GM18868 (cell line): Measurements from ENCODE around the gene AQP11.
"Not testable (repeated sequence)": the region's sequence is repeated elsewhere in the genome, so short reads cannot be mapped to it uniquely, and the experiment has no call there.

Experiments
- ATAC-seq: cut with Tn5 transposase; IDR thresholded peaks from one replicate; pipeline ENCODE4 v1.9.1; 2021; ENCODE audit warnings: mild to moderate bottlenecking, moderate library complexity; ENCODE audit not compliant: unreplicated experiment

Gene AQP11, protein sequence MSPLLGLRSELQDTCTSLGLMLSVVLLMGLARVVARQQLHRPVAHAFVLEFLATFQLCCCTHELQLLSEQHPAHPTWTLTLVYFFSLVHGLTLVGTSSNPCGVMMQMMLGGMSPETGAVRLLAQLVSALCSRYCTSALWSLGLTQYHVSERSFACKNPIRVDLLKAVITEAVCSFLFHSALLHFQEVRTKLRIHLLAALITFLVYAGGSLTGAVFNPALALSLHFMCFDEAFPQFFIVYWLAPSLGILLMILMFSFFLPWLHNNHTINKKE

GRCh38 chr11:77589521-77590193, at the start of gene AQP11:
Gene AQP11 (plus strand): TSS chr11:77589953. CDS start chr11:77589993, 40 bp downstream.
- ATAC-seq = peak; percentile 88

DNA sequence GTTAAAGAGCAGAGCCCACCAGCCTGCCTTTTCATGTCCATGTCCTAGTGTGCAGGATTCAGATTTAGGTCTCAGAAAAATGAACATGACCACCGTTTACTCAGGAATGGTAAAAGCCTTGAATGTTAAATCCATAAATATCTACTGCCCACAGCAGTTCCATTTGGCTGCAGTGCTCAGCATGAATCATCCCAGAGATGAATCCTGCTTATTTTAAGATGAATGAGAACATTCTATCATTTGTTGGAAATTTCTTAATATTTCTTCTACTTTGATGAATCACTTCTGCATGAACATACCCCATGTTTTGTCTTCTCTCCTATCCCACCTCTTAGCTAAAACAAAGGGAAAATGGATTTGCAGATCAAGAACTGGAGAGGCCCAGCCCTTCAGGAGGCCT, 47.5 kb upstream of the AQP11 start:
- ATAC-seq = no peak

- ATAC-seq = no peak
Measured at GRCh38 chr11:77547047-77547836, 42.5 kb upstream of the AQP11 start.

- ATAC-seq = no peak
Measured at GRCh38 chr11:77547863-77548551, 41.7 kb upstream of the AQP11 start.

DNA sequence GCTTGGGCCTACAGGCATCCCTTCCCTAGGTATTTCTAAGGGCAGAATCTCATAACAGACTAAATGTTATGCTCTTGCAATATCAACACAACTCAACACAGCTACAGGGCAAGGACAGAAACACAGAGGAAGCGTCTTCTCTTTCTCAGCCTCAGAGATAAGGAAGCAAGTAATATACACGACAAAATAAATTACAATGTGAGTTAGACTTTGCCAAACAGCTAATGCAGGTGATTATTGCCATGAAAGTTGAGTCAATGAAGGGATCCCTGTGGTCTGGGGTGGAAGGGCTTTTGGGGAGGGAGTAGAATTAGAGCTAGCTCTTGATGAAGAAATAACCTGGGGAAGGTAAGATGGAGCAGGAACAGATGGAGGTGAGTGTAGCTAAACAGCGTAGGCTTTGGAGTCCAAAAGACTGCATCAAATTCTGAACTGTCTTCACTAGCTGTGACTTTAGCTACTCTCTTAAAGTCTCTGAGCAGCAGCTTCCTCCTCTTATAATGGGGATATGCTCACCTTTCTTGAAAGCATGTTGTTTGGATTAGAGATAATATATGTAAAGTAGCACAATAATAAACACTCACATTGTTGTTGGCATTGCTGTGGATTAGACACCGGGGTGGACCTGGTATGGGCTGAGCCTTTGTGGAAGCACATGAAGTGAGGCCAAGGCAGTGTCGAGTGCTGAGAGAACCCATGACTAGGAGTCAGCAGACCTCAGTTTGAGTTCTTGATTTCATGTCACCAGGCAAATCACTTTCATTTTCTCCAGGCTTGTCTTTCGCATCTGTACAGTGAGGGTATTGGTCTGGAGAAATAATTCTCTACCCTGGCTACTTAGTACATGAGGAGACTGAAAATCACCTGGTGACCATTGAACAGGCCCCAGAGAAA, 41.0 kb upstream of the AQP11 start:
- no peak for ATAC-seq

- not testable (repeated sequence) for ATAC-seq
Measured at GRCh38 chr11:77551426-77551825, 38.3 kb upstream of the AQP11 start.

GRCh38 chr11:77557553-77557952, 32.2 kb upstream of the AQP11 start:
- no peak for ATAC-seq

DNA sequence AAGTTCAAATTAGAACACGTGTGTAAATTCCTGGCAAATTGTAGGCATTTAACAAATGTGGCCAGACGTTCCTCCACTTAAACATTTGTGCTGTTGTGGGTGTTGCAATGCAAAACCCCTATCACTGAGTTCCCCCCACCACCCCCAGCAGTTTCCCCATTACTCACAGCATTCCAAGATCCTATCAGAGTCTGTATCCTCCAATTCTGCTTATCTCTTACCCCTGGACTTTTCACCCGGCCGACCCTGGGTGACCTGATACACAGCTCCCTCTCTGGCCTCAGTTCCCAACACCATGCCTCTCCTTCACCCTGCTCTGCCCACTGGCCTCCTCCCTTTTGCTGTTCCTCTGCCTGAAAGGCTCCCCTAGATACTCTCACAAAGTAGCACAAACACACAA, 31.4 kb upstream of the AQP11 start:
- ATAC-seq = no peak

DNA sequence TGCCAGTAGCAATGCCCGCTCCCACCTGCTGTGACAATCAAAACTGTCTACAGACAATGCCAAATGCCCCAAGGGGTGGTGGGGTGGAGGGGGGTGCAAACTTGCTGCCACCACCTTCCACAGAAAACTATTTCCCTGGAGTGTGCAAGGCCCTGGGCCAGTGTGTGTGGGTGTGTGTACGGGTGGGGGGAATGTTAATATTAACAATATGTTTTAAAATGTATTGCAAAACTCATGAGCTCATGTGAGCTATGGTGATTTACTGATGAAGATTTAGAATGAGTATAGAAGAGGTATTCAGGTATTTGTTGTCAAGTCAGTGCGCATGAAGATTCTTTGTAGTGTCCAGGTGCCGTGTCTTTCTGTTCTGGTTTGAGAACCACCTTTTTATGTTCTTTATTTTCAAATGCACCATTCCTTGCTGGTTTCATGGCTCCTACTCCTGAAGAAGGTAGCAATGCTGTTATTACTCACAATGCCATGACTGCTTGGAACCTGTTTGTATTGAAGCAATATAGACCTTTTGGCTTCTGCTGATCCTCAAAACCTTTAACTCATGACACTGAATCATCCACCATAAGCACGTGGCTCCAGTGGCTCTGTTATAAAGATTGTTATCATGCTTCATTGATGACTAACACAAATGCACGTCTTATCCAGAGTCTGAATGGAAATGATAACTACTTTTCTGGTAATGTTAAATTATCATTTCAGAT, 29.9 kb upstream of the AQP11 start:
- no peak for ATAC-seq

DNA sequence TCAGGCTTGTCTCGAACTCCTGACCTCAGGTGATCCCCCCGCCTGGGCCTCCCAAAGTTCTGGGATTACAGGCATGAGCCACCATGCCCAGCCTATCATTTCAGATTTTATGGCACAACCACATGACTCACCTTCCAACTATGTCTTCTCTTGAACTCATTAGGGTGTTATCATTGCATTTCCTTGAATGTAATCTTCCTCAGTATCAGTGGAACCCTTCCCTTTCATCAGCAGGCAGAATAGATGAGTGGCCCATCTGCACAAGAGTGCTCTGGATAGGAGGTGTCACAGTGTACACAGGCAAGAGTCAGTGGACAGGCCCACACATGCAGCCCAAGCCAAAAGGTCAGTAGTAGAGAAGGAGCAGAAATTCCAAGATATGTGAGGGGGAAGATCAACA, 29.1 kb upstream of the AQP11 start:
- no peak for ATAC-seq

DNA sequence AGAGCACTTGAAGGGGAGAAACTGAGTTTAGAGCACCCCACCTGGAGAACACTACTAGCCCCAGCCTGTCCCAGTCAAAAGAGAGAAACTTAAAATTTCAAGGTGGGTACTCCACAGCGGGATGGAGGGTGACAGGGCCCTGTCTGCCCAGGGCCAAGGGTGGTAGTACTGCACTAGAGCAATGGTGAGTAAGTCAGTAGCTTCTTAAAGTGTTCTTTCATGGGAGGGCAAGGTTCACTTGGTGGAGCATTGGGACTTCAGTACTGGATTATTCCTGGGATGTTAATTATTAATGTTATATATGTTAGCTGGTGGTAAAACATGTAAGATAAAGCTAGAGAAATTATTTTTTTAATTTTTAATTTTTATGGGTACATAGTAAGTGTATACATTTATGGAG, 28.5 kb upstream of the AQP11 start:
- no peak for ATAC-seq

DNA sequence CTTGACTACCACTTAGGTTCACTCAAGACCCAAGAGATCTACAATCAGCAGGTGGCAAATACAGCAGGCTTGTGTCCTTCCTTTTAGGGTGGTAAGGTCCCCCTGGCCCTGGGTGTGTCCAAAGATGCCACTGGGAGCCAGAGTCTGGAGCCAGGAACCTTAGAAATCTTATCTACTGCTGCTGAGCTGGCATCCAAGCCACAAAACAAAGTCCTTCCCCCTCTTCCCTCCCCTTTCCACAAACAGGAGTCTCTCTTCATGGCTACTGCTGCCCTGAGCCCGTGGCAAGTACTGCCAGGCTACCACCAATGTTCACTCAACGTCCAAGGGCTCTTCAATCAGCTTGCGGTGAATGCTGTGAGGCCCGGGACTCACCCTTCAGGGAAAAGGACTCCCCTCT, 21.4 kb upstream of the AQP11 start:
- no peak for ATAC-seq

GRCh38 chr11:77568916-77569675, 20.7 kb upstream of the AQP11 start:
- no peak for ATAC-seq

- ATAC-seq = no peak
Measured at GRCh38 chr11:77569676-77570070, 20.1 kb upstream of the AQP11 start.

DNA sequence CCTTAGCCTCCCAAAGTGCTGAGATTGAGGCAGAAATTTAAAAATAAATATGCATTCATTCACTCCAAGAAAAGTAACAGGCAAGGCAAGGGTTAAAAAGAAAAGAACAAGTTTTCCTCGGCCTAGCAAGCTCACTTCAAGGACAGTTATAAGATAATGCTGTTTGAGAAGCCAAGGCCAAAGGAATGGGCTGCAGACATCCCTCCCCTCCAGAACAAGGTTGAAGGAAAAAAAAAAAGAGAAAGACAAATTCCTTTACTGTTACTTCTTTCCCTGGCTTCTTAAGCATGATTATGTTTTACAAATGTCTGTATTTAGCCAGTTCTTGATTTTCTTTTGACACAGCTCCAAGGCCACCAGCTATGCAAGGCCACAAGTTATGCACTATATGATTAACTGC, 18.9 kb upstream of the AQP11 start:
- ATAC-seq = not testable (repeated sequence)

- not testable (repeated sequence) for ATAC-seq
Measured at GRCh38 chr11:77575428-77575827, 14.3 kb upstream of the AQP11 start.

DNA sequence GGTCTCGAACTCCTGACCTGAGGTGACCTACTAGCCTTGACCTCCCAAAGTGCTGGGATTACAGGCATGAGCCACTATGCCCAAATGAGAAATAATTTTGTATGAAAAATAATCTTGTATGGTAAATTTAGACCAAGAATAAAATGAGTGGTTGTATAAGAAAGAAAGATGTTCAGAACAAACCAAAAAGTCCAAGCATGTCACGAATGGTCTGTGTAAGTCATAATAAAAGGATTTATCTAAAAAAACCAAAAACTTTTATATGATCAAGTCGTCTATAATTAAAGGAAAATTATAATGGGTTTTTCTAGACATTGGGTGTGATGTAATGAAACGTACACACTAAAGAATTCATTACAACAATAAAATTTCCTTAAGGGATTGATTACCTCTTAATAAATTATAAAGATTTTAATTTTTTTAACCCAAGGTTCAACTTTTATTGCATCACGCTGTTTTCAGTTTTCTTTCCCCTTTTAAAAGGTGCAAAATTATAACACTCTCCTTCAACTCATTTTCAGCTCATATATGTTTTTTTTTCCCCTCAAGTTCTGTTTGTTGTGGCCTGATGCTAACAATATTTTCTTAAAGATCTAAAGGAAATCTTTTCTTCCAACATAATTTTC, 8.9 kb upstream of the AQP11 start:
- ATAC-seq = no peak

DNA sequence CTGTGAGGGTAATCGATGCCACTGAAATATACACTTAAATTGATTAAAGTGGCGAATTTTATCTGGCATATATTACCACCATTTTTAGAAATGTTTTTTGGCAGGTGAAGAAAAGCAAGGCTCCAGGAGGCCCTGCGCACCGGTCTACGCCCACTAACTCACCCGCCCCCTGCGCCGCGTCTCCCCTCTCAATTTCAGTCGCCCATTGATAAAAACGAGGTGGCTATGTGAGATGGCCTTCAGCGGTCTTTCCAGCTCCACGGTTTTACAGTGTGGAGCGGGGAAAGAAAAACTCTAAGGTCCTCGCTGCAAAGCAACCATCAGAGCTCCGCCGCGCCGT, 602 bp upstream of the AQP11 start:
- peak; percentile 32 for ATAC-seq
